ENCODE measurements around the gene PROM2.
"Not testable (repeated sequence)": the region's sequence is repeated elsewhere in the genome, so short reads cannot be mapped to it uniquely, and the experiment has no call there.

The PROM2 gene

DNA sequence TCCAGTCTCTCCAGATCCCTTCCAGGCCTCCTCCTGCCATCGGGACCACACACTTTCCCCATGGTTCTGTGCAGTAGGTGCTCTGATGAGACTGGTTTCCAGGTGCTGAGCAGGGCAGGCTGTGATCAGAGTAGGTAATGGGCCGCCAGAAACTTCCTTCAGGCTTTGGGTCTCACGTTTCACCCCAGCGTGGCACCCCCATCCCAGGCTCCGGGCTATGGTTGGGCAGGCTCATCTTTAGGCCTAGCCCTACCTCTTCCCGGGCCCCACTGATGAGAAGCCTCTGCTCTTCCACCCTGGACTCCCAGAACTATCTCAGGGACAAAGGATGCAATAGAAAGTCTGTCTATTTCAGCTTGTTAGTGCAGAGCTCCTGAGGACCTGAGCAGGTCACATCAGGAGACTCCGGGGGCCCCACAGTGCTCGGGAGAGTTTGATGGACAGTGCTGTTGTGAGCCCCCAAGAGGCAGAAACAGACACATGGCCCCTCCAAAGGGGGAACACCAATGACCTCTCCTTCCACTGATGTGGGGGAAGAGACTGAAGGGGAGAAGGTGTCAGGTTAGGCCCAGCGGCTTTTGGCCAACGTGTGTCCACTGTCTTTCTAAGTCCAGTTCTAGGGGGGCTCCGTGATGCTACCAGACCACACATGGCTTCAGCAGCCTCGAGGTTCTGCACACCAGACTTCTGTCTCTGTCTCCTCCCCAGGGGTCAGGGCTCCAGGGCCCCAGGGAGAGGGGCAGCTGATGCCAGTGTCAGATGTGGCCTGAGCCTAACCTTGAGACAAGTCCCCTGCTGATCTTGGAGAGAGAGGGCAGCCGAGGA is 5.8 kb upstream of the PROM2 start:
- FAIRE-seq (no peak), DNase-seq (ENCODE audit: insufficient read length, low spot score) (no peak)

DNA sequence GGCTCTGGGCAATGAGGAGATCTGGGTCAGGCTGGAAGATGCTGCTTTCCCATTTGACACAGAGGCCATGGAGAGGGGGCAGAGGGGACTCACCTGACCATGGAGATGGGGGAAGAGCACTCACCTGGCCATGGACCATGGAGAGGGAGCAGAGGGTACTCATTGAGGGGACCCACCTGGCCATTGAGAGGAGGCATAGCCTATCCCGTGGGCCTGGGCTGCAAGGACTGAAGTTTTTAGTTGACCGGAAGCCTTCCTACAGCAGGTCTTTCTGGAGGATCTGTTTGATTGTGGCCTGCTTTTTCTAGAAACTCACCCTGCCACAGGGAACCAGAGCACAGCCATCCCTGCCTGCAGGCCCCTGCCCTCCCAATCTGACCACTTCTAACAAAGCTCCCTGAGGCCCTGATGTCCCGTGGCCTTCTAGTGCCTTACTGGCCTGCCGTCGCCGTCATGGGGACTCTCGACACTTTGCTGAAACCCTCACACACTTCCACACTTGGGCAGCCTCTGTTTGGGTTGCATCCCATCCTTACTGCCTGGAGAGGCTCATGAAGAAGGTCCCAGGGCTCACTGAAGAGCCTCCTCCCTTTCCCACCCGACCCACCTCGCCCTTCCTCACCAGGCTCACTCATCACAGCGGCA is 5.1 kb upstream of the PROM2 start:
- FAIRE-seq: no peak

GRCh38 chr2:95269745-95270144 is 4.5 kb upstream of the PROM2 start:
- not testable (repeated sequence) for FAIRE-seq; DNase-seq (ENCODE audit: insufficient read length, low spot score)

More for the DNA sequence above, 5.1 kb upstream of the PROM2 start:
- DNase-seq (ENCODE audit: insufficient read length, low spot score): no peak

- DNase-seq (ENCODE audit: insufficient read length, low spot score) (no peak), FAIRE-seq (no peak)
These were observed 3.6 kb upstream of the PROM2 start for GRCh38 chr2:95270541-95271081.

DNA sequence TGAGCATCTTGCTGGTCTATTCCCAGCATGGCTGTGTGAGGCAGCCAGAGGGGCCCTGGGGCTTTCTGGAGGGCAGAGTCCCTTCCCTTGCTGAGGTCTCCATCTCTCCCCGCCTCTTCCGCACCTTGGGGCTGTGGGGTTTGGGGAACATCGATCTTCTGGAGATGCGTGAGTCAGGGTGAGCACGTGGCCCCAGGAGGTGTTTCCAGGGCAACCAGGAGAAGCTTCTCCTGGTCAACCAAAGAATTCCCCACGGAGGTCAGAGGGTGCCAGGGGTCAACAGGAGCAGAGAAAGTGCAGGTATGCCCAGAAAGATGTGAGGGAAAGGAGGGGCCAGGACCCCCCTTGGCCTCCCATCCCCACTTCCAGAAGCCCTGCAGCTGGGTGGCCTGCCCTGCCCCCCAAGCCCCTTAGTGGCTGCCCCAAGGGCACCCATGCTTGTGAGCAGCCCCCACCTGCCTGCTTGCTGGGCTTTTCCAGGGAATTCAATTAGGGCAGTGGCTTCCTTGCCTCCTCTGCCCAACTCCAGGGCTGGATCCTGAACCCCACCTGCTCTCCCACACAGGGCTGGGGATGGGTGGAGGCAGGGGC is 2.8 kb upstream of the PROM2 start:
- no peak for FAIRE-seq

DNA sequence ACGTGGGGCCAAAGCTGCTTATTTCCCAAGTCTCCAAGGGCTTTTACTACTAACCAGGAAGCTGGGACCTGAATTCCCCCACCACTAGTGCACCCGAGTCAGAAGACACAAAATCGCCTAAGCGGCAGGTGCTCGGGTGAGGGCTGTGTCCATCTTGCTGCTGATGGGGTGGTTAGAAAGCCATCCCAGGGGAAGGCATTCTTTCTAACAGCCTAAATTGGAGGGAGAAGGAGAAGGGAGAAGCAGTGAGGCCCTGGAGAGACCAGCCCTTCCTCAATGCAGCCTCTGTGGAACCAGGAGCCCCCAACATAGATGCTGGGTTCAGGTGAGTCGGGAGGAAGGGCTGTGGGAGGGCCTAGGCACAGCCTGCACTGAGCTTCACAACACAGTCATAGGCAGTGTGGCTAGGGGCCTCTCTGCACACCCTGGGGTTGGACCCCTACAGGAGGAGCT is 1.9 kb upstream of the PROM2 start:
- DNase-seq (ENCODE audit: insufficient read length, low spot score): no peak
- no peak for FAIRE-seq

More for the DNA sequence above, 2.8 kb upstream of the PROM2 start:
- DNase-seq (ENCODE audit: insufficient read length, low spot score): no peak

GRCh38 chr2:95272781-95273180 is 1.5 kb upstream of the PROM2 start:
- FAIRE-seq (no peak), DNase-seq (ENCODE audit: insufficient read length, low spot score) (no peak)

GRCh38 chr2:95273566-95274290 is 521 bp upstream of the PROM2 start:
- DNase-seq (ENCODE audit: insufficient read length, low spot score) (no peak), FAIRE-seq (no peak)

DNA sequence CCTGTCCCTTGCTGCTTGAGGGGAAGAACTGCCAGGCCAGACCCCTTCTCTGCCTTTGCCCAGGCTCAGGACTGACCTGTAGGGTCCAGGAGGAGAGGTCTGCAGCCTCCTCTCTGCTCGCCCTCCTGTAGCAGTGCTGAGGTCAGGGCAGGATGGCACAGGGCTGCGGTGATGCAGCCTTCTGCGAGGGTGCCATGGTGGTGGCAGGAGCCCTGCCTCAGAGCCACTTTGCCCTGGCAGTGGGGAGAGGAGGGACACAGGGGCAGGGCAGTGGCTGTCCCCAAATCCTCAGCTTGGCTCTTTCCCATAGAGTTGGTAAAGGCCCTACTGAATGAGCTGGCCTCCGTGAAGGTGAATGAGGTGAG is 884 bp downstream of the PROM2 start:
- DNase-seq (ENCODE audit: insufficient read length, low spot score) (no peak), FAIRE-seq (no peak)

- no peak for FAIRE-seq
These were observed 1.5 kb downstream of the PROM2 start for GRCh38 chr2:95275601-95276243.

GRCh38 chr2:95276244-95276887 is 2.1 kb downstream of the PROM2 start:
- DNase-seq (ENCODE audit: insufficient read length, low spot score) (no peak), FAIRE-seq (no peak)

More at GRCh38 chr2:95275601-95276243, 1.5 kb downstream of the PROM2 start:
- DNase-seq (ENCODE audit: insufficient read length, low spot score): no peak

DNA sequence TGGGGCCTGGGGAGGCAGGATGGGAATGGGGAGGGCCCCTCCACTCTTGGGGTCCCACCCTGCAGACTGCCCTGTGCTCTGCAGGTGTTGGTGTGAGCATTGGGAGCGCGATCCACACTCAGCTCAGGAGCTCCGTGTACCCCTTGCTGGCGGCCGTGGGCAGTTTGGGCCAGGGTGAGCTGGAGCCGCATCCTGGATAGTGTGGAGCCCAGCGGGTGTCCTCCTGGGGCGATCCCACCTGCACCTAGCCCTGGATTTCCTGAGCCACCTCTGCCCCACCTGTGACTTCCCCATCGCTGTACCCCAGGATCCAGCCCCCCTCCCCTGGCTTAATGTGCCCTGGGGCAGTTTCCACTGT is 2.6 kb downstream of the PROM2 start:
- DNase-seq (ENCODE audit: insufficient read length, low spot score) (no peak), FAIRE-seq (no peak)

DNA sequence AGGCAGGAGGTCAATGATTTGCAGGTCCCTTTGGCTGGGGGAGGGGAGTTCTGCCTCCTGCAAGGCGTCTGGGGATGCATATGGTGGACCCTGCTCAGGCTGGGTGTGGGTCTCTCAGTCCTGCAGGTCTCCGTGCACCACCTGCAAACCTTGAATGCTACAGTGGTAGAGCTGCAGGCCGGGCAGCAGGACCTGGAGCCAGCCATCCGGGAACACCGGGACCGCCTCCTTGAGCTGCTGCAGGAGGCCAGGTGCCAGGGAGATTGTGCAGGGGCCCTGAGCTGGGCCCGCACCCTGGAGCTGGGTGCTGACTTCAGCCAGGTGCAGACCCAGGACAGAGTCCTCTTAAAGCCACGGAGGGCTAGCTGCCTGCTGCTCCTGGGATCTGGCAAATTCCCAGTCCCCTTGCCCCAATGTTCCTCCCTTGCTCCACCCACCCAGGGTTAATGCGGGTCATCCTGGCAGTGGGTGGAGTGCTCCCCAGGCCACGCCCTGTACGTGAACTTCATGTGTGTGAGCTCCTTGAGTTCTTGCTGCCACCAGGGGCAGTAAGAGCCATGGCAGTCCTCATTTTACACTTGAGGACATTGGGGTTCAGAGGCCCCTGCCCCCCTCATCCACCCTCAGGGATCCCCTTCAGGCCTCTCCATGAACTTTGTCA is 3.1 kb downstream of the PROM2 start:
- DNase-seq (ENCODE audit: insufficient read length, low spot score) (no peak), FAIRE-seq (no peak)

- FAIRE-seq (no peak), DNase-seq (ENCODE audit: insufficient read length, low spot score) (no peak)
These were observed 3.8 kb downstream of the PROM2 start for GRCh38 chr2:95278051-95278471.

- FAIRE-seq: no peak
- DNase-seq (ENCODE audit: insufficient read length, low spot score): no peak
These were observed 4.5 kb downstream of the PROM2 start for GRCh38 chr2:95278637-95279225.

GRCh38 chr2:95279435-95280035 is 5.3 kb downstream of the PROM2 start:
- FAIRE-seq: no peak
- DNase-seq (ENCODE audit: insufficient read length, low spot score): no peak

- DNase-seq (ENCODE audit: insufficient read length, low spot score) (no peak), FAIRE-seq (no peak)
These were observed 6.8 kb downstream of the PROM2 start for GRCh38 chr2:95281071-95281470.

GRCh38 chr2:95281786-95282185 is 7.5 kb downstream of the PROM2 start:
- no peak for FAIRE-seq
- no peak for DNase-seq (ENCODE audit: insufficient read length, low spot score)

DNA sequence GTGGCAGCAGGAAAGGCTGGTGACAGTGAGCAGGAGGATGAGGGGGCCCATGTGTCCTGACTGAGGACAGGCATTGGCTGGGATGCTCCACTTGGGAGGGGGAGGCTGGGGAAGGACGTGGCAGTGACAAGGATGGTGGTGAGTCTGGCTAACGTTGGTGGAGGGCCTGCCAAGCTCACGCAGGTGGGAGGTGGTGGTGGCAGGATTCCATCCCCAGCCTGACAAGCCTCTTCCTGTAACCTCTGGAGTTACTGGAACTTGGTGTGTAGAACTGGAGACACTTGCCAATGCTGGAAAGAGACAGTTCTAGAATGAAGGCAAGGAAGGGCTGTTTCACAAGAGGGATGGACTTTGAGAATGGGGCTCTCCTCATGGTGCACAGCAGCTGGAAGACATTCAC is 8.2 kb downstream of the PROM2 start:
- no peak for FAIRE-seq
- DNase-seq (ENCODE audit: insufficient read length, low spot score): no peak

Data from GM19239 (cell line).